WTC11 (cell line): ENCODE data around the gene XIRP1. TPM values are rescaled to one million over a fixed set of nuclear protein-coding genes. Genes with fewer than 3 reads are reported as not detected.

Experiments
- ATAC-seq: fragments of 200-7000 bp; cut with Tn5 transposase; 2 replicates; pipeline ENCODE4 v1.10.0; 2021; ENCODE audit warnings: mild to moderate bottlenecking, moderate library complexity
- CTCF ChIA-PET: fragments of 300-600 bp; sonication (Branson Sonifier 250); formaldehyde crosslinking; loops from one replicate; lab custom pipeline; 2021; ENCODE audit warnings: antibody characterized with exemption; lab: Charles Lee
- POLR2A ChIA-PET: fragments of 350-600 bp; sonication (Branson Sonifier 250); formaldehyde crosslinking; loops from one replicate; lab custom pipeline; 2021; ENCODE audit warnings: antibody characterized with exemption; lab: Charles Lee
- DNase-seq: peaks from one replicate; pipeline ENCODE4 v3.0.0; 2021; ENCODE audit warnings: low spot score
- H3K27ac Mint-ChIP-seq: 2 replicates; pipeline ENCODE4 v1.8.0; 2021; ENCODE audit warnings: mixed read lengths
- H3K27me3 Mint-ChIP-seq: 2 replicates; pipeline ENCODE4 v1.8.0; 2021; ENCODE audit warnings: low read depth, mild to moderate bottlenecking, moderate library complexity, mixed read lengths
- H3K36me3 Mint-ChIP-seq: 2 replicates; pipeline ENCODE4 v1.8.0; 2021; ENCODE audit warnings: mixed read lengths
- H3K4me1 Mint-ChIP-seq: 2 replicates; pipeline ENCODE4 v1.8.0; 2022; ENCODE audit warnings: mixed read lengths
- H3K4me3 Mint-ChIP-seq: 2 replicates; pipeline ENCODE4 v1.8.0; 2021; ENCODE audit warnings: mild to moderate bottlenecking, moderate library complexity, mixed read lengths
- H3K9me3 Mint-ChIP-seq: 2 replicates; pipeline ENCODE4 v1.8.0; 2021; ENCODE audit warnings: mixed read lengths
- CTCF ChIP-seq: fragments of 200-600 bp; IDR thresholded peaks from 2 replicates; pipeline ENCODE4 v1.8.0; 2022; ENCODE audit warnings: antibody characterized with exemption
- GTF2I ChIP-seq: fragments of 250-450 bp; sonication (Bioruptor Pico); conservative IDR thresholded peaks from 2 replicates; pipeline ENCODE4 v1.4.0; 2021; ENCODE audit warnings: mild to moderate bottlenecking
- JUN ChIP-seq: sonication (generic); formaldehyde crosslinking; IDR thresholded peaks from 2 replicates; pipeline ENCODE4 v1.8.0; 2023; ENCODE audit warnings: mild to moderate bottlenecking, missing genetic modification reagents
- MLX ChIP-seq: sonication (generic); formaldehyde crosslinking; IDR thresholded peaks from 2 replicates; pipeline ENCODE4 v1.8.1; 2023; ENCODE audit warnings: mild to moderate bottlenecking, missing genetic modification reagents, moderate library complexity
- NFYB ChIP-seq: sonication (generic); formaldehyde crosslinking; conservative IDR thresholded peaks from 2 replicates; pipeline ENCODE4 v1.8.0; 2022; ENCODE audit warnings: low read depth, missing genetic modification reagents
- NR1H2 ChIP-seq: sonication (generic); formaldehyde crosslinking; IDR thresholded peaks from 2 replicates; pipeline ENCODE4 v1.9.0; 2021; ENCODE audit warnings: mild to moderate bottlenecking, moderate library complexity, missing genetic modification reagents
- NR2C2 ChIP-seq: sonication (generic); formaldehyde crosslinking; IDR thresholded peaks from 2 replicates; pipeline ENCODE4 v1.8.0; 2022; ENCODE audit warnings: mild to moderate bottlenecking, missing genetic modification reagents
- RORB ChIP-seq: fragments of 250-450 bp; sonication (Bioruptor Pico); IDR thresholded peaks from 2 replicates; pipeline ENCODE4 v1.9.0; 2021; ENCODE audit warnings: mild to moderate bottlenecking
- STAT6 ChIP-seq: sonication (generic); formaldehyde crosslinking; conservative IDR thresholded peaks from 2 replicates; pipeline ENCODE4 v1.8.1; 2023; ENCODE audit warnings: mild to moderate bottlenecking, low read depth, missing genetic modification reagents, moderate library complexity
- TP53 ChIP-seq: sonication (generic); formaldehyde crosslinking; IDR thresholded peaks from 2 replicates; pipeline ENCODE4 v1.8.1; 2023; ENCODE audit warnings: mild to moderate bottlenecking, missing genetic modification reagents
- ZBTB21 ChIP-seq: sonication (generic); formaldehyde crosslinking; IDR thresholded peaks from 2 replicates; pipeline ENCODE4 v1.8.1; 2023; ENCODE audit warnings: mild to moderate bottlenecking, missing genetic modification reagents, borderline replicate concordance
- ZBTB43 ChIP-seq: sonication (generic); formaldehyde crosslinking; IDR thresholded peaks from 2 replicates; pipeline ENCODE4 v1.8.1; 2023; ENCODE audit warnings: mild to moderate bottlenecking, missing genetic modification reagents
- ZNF219 ChIP-seq: sonication (generic); formaldehyde crosslinking; IDR thresholded peaks from 2 replicates; pipeline ENCODE4 v1.8.0; 2023; ENCODE audit warnings: missing genetic modification reagents, mild to moderate bottlenecking, borderline replicate concordance
- ZNF416 ChIP-seq: fragments of 250-450 bp; sonication (Bioruptor Pico); IDR thresholded peaks from 2 replicates; pipeline ENCODE4 v1.9.0; 2021; ENCODE audit warnings: mild to moderate bottlenecking, inconsistent platforms
- ZNF512 ChIP-seq: sonication (generic); formaldehyde crosslinking; IDR thresholded peaks from 2 replicates; pipeline ENCODE4 v1.8.1; 2022; ENCODE audit warnings: missing genetic modification reagents, borderline replicate concordance
- total RNA-seq: library from RNA; stranded (reverse); gene quantifications from 3 replicates; pipeline ENCODE4 v1.2.3, GENCODE V29; 2021
- TF ChIP-seq, protein P1 (sequence below): fragments of 250-450 bp; sonication (Bioruptor Pico); IDR thresholded peaks from 2 replicates; pipeline ENCODE4 v2.1.2; 2022; ENCODE audit warnings: mild to moderate bottlenecking, moderate library complexity
- TF ChIP-seq, protein P2 (sequence below): sonication (generic); formaldehyde crosslinking; IDR thresholded peaks from 2 replicates; pipeline ENCODE4 v1.8.0; 2023; ENCODE audit warnings: mild to moderate bottlenecking, missing genetic modification reagents
- TF ChIP-seq, protein P3 (sequence below): fragments of 250-450 bp; sonication (Bioruptor Pico); IDR thresholded peaks from 2 replicates; pipeline ENCODE4 v1.8.0; 2021; ENCODE audit warnings: mild to moderate bottlenecking

XIRP1 gene
- total RNA-seq, 1 experiment from 2014 or later = not detected

- no peak for TF ChIP-seq ZNF512 (CRISPR knock-in tag)
- TF ChIP-seq ZBTB21 = no peak
- TF ChIP-seq, protein P1, sequence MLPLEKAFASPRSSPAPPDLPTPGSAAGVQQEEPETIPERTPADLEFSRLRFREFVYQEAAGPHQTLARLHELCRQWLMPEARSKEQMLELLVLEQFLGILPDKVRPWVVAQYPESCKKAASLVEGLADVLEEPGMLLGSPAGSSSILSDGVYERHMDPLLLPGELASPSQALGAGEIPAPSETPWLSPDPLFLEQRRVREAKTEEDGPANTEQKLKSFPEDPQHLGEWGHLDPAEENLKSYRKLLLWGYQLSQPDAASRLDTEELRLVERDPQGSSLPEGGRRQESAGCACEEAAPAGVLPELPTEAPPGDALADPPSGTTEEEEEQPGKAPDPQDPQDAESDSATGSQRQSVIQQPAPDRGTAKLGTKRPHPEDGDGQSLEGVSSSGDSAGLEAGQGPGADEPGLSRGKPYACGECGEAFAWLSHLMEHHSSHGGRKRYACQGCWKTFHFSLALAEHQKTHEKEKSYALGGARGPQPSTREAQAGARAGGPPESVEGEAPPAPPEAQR (CRISPR knock-in tag) = no peak
- TF ChIP-seq NR2C2 (CRISPR knock-in tag) = no peak
- TF ChIP-seq TP53 (CRISPR knock-in tag) = no peak
- TF ChIP-seq, all 79 proteins: peak for 0
Measured at GRCh38 chr3:39183211-39184080, 8.9 kb downstream of the XIRP1 start (continued).

DNA sequence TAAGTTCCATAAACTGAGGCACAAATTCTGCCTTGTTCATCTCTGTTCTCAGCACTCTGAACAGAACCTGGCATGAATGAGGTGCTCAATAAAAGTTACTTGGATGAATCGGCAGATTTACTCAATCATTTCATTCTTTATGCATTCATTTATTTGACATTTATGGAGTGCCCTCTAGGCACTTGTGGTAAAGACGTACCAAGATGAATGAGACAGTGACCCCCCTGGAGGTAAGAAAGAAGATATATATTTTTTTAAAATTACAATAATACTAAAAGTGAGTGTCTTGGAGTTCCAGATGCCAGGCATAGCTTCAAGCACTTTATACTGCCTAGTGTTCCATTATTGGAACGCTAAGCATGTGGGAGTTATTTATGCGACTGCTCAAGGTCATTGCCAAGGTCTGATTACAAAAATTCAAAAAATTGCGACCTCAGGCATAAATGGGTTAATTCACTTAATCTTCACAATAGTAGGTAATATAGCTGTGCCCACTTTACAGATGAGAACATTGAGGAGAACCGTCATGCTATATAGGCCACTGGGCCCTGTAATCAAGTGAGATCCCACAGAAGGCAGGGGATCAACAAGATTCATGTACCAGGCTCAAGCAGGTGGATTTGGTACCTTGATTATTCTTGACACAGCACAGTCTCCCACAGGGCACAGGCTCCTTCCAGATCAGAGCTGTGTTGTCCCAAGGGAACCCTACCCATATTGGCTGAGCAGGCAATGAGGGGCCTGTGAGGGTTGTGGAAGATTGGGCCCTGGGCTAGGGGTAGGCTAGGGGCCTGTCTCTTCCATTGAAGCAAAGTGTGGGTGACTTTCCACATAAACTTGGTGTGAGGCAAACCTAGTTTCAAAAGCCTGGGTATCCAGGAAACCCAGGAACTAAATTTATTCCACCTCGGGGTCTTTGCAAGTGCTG lies 10.7 kb downstream of the XIRP1 start:
- CTCF ChIA-PET = interaction anchor here (1.1 kb wide), 1 partner anchor 107 kb away, joined by 4 read pairs; no protein-coding TSS in a partner anchor
- H3K9me3 Mint-ChIP-seq = no peaks in the 10 kb centered on the region
- no peak for ATAC-seq
- TF ChIP-seq CTCF = no peak
- TF ChIP-seq ZBTB43 = no peak
- no peak for TF ChIP-seq MLX (CRISPR knock-in tag)
- TF ChIP-seq, protein P2, sequence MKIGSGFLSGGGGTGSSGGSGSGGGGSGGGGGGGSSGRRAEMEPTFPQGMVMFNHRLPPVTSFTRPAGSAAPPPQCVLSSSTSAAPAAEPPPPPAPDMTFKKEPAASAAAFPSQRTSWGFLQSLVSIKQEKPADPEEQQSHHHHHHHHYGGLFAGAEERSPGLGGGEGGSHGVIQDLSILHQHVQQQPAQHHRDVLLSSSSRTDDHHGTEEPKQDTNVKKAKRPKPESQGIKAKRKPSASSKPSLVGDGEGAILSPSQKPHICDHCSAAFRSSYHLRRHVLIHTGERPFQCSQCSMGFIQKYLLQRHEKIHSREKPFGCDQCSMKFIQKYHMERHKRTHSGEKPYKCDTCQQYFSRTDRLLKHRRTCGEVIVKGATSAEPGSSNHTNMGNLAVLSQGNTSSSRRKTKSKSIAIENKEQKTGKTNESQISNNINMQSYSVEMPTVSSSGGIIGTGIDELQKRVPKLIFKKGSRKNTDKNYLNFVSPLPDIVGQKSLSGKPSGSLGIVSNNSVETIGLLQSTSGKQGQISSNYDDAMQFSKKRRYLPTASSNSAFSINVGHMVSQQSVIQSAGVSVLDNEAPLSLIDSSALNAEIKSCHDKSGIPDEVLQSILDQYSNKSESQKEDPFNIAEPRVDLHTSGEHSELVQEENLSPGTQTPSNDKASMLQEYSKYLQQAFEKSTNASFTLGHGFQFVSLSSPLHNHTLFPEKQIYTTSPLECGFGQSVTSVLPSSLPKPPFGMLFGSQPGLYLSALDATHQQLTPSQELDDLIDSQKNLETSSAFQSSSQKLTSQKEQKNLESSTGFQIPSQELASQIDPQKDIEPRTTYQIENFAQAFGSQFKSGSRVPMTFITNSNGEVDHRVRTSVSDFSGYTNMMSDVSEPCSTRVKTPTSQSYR = no peak
- no peak for TF ChIP-seq ZNF219 (CRISPR knock-in tag)
- no peak for TF ChIP-seq RORB (CRISPR knock-in tag)
- TF ChIP-seq, protein P3, sequence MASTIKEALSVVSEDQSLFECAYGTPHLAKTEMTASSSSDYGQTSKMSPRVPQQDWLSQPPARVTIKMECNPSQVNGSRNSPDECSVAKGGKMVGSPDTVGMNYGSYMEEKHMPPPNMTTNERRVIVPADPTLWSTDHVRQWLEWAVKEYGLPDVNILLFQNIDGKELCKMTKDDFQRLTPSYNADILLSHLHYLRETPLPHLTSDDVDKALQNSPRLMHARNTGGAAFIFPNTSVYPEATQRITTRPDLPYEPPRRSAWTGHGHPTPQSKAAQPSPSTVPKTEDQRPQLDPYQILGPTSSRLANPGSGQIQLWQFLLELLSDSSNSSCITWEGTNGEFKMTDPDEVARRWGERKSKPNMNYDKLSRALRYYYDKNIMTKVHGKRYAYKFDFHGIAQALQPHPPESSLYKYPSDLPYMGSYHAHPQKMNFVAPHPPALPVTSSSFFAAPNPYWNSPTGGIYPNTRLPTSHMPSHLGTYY (CRISPR knock-in tag) = no peak
- TF ChIP-seq NR1H2 (CRISPR knock-in tag) = no peak
- no peak for TF ChIP-seq TP53 (CRISPR knock-in tag)
- no peak for TF ChIP-seq JUN (CRISPR knock-in tag)
- no peak for TF ChIP-seq STAT6
- no peak for TF ChIP-seq ZNF416 (CRISPR knock-in tag)
- TF ChIP-seq GTF2I (CRISPR knock-in tag) = no peak
- no peak for TF ChIP-seq NR2C2 (CRISPR knock-in tag)
- no peak for TF ChIP-seq NFYB

More for the DNA sequence above, 10.7 kb downstream of the XIRP1 start:
- H3K36me3 Mint-ChIP-seq = no peaks in the 10 kb centered on the region
- H3K27me3 Mint-ChIP-seq = peaks cover 22% of the 10 kb centered on the region
- peak overlapping the region; percentile 71 for H3K4me3 Mint-ChIP-seq
- POLR2A ChIA-PET = no interaction called here
- H3K27ac Mint-ChIP-seq = peak overlapping the region; percentile 96
- DNase-seq = no peak
- peaks cover 35% of the 10 kb centered on the region for H3K4me1 Mint-ChIP-seq
